AML-193 (cell line): ENCODE measurements around the gene SCEL.
"Not testable (repeated sequence)": the region's sequence is repeated elsewhere in the genome, so short reads cannot be mapped to it uniquely, and the experiment has no call there.

Experiments
- DNase-seq, 2 experiments: peaks; one replicate each; lab custom pipeline; 2025; lab: John Stamatoyannopoulos, UW

SCEL gene, protein sequence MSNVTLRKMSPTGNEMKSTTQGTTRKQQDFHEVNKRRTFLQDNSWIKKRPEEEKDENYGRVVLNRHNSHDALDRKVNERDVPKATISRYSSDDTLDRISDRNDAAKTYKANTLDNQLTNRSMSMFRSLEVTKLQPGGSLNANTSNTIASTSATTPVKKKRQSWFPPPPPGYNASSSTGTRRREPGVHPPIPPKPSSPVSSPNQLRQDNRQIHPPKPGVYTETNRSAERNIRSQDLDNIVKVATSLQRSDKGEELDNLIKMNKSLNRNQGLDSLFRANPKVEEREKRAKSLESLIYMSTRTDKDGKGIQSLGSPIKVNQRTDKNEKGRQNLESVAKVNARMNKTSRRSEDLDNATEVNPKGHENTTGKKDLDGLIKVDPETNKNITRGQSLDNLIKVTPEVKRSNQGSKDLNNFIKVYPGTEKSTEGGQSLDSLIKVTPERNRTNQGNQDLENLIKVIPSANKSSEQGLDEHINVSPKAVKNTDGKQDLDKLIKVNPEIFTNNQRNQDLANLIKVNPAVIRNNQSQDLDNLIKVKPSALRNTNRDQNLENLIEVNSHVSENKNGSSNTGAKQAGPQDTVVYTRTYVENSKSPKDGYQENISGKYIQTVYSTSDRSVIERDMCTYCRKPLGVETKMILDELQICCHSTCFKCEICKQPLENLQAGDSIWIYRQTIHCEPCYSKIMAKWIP

DNA sequence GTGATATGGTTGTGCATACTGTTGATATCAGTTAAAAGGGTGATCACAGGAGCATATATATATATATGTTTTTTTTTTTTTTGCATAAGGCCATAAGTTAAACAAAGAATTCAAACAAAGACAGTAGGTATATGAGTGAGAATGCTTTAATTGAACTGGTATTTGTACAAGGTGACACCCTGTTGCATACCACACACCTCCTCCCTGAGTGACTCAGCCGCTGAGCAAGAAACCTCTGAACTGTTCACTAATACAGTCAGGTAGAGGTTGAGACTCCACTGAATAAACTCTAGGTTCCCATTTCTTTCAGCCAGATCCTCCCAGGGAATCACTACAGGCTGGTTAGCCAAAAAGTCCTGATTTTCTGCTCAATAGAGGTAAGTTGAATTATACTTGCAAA, at the start of gene SCEL:
SCEL (plus strand) TSS at position 259 of the 400 bp plus-strand sequence. CDS start 20,170 bp downstream, outside the sequence.
- DNase-seq, result no peak

DNA sequence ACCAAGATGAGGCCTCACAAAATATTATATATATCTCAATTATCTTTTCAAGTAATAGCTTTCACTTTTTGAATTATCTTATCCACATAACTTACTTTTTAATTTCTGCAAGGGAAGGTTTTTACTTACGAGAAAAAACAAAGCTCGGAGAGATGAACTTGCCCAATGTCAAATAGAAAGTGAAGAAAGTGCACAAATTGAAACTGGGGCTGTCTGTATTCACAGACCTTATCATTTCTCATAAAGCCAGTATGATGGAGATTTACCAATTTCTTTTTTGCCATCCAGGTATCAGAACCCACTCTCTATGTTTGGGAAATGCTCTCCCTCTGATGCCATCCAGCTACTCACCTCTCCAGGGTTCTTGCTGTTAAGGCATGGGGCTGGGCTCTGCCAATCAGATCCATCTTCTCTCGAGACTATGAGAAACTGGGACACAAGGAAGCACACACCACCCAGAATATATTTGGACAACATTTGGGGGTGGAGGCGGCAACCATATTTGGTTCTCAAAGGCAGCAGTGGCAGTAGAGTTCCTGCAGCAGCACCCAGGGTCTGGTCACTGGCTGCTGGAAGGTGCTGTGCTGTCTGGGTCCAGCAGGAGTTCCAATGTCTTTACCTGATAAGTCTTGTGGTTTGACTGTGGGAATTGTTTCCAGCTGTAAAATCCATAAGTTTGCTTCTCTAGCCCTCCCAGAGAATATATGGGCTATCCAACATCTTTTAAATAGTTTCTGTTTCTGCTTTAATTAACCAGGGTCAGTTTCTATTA, 45.8 kb upstream of the SCEL start:
- DNase-seq, result no peak

DNA sequence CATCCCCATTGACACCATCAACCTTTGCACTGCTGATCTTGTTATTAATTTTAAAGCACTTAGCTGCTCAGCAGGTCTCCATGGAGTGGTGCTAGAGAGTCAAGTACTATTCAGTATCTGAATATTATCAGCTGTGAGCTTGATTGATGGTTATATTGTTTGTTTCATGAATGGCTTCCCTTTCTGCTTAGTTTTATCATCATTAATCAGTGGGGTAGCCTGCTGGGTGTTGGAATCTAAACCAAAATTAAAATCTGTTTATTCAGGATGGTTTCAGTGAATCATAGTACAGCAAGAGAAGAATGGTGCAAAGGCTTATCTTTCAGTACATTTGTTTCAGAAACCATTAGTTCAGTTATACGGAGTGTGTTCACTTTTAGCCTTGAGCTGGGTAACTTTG, 42.5 kb upstream of the SCEL start:
- peak; percentile 45 to 63 for DNase-seq

DNA sequence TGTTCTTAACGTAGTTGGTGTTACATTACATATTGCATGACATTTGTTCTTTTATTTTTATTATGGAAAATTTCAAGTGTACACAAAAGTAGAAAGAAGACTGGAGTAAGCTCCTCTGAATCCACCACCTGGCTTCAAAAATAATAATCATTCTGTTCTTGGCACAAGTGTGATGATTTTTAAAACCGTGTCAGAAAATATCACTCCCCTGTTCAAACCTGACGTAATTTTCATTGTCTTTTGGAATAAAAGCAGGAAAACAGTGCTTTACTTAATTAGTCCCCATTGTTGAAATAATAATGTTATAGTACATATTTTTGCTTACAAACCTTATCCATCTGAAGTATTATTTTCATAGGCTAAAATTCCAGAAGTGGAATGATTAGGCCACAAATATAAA, 41.3 kb upstream of the SCEL start:
- DNase-seq, result no peak

DNA sequence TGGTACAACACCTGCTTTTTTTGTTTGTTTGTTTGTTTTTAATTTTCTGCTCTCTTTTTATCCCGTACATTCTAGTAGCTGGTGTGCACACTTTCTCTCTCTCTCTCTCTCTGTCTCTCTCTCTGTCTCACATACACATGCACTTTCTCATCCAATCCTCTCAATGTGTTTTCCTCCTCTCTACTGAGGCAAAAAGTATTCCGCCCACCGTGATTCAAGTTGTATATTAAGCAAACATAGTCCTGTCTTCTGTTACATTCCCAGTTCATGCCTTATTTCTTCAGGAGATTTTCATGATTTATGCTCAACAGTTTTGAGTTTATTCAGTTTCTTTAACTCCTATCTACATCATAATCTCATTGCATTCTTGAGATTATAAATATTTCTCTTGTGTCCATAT, 38.2 kb upstream of the SCEL start:
- no peak for DNase-seq

DNA sequence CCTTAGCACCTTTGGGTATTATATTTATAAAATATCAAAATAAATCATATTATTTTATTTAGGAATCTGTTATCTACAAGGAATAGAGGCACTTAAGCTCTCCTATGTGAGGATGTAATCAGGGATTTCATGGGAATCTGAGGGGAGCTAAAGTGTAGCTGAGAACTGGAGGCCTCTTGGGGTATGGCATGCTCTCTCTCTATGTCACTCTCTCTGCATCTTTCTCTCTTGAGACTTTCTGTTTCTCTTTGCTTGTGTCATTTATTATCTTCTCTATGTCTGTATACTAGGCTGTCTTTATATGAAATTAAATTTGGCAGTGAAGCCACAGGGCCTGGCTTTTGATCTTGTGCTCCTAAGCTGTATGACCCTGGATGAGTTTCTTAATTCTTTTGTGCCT, 37.7 kb upstream of the SCEL start:
- DNase-seq, result no peak

DNA sequence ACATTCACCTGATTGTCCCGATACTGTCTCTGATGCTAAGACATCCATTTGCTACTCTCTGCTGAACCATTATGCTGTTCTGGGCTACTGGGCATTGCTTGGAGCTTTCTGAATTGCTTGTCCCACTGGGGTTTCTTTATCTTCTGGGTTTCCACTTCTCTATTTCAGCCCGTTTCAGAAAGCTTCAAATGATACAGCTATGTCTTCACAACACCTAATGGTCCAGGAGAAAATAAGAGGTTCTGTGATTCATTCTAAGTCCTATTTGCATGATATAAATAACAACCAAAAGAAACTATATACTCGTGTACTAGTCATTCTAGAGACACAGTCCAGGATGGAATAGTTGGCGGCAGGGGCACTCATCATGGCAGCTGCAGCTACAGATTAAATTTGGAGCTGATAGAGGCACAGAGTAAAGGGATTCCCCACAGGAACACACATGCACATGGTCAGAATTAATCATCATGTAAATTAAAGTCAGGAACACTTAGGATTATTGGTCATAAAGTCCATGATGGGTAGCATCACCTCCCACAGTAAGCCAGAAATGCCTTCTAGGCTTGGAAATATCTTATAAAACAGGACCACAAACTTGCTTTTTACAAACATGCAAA, 33.3 kb upstream of the SCEL start:
- no peak for DNase-seq

DNA sequence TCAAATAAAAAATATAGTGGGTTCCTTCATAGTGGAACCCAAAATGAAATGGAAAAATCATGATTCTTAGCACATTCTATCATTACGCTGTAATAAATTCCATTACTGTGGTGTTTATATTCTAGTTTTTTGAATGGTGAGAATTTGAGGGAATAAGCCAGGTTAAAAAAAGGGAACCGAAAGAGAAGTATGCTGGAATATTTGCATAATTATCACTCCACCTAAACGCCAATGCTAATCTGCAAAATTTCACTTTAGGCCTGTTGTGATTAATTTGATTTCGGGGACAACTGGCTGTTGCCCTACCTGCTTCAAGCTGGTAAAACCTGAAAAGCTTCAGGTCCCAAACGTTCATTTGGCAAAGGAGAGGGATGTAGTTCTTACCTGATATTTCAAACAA, 32.1 kb upstream of the SCEL start:
- DNase-seq, result no peak

DNA sequence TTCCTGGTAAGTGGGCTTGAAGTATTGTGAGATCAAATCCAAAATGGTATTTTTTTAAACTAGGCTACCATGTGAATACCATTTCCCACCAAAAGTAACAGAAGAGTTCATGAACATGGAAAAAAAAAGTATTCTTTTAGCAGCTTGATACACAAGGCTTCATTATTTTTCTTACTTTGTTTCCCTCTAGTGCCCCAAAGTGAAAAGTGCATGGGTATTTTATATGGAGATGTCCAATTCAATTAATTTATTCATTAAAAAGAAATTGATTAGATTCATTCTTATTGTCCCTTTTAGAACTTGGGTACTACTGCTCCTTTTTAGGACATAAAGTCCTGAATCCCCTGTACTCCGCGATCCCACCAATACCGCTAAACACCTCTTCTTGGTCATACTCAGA, 28.6 kb upstream of the SCEL start:
- DNase-seq, result peak; percentile 42 to 63

DNA sequence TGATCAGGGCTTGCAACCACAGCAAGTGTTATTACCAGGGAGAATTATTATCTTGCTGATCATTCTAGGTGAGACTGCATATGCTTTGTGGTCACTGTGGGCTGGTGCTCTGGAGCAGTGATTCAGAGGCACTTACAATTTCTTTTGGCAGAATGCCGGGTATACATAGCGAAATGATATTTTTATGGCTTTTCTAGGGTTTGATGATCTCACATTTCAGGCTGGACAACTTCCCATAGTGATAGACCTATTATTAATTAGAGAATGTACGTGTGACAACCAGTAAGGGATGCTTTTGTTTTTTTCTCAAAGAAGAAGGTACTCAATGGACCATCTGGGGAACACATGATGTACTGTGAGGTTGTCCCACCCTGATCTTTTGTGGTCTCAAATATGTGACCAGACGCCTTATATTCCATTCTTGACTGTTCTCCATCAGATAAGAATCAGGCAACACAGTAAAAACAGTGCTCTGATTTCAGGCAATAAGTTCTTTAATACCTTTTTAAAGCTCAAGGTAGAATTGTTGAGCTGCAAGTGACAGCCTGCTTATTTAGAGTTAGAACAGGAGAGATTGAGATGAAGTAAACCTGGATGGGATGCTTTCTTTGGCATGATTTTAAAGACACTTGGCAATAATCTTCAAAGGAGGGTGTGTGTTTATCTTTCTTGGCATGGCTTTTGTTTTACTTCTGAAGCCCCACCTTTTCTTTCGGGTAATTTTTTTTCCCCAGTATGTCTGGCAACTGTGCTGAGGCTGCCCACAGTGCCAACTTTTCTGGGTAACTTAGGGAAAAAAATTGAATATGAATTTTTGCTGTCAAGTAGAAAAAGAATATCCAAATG, 27.4 kb upstream of the SCEL start:
- DNase-seq, result no peak

DNA sequence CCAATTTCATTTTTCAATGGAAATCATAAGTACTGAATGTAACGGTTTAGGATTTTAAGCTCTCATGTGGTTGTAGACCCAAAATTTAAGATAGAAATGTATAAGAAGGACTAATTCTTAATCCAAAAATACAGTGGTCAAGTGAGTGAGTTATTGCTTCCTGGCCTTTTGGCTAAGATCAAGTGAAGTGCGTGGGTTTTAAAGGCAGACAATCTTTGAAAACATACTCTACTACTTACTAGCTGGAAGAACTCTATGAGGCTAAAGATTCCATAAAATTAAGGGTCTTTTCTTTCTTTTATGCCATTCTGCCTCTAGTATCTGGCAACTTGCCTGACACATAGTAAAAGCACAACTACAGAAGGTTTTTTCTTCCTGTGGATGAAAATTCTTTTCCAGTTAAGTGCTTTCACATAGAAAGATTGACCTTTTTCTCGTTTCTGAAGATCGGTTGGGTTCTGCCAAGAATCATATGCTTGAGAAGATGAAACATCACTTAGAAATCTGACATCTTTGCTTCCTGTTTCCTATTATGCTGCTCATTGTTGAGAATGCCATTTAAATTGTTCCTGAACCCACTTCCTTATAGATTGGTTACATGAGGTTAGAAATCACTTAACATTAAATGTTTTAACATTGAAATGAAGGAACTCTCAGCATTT, 26.4 kb upstream of the SCEL start:
- DNase-seq, result no peak

DNA sequence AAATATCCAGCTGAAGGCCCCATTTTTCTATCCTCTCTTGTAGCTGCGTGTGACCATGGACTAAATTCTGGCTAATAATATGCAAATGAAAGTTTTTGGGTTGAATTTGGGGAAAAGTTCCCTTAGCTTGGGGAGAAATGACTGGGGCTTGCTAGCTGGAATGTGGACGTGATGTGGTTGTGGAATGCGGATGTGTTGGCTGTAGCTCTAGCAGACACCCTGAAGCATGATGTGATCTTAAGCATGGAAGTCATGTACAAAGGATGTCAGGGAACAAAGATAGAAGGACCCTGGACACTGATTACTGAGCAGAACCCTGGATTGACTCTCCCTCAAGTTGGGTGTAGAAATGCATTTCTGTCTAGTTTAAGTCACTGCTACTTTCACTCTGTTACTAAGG, 25.4 kb upstream of the SCEL start:
- no peak for DNase-seq

DNA sequence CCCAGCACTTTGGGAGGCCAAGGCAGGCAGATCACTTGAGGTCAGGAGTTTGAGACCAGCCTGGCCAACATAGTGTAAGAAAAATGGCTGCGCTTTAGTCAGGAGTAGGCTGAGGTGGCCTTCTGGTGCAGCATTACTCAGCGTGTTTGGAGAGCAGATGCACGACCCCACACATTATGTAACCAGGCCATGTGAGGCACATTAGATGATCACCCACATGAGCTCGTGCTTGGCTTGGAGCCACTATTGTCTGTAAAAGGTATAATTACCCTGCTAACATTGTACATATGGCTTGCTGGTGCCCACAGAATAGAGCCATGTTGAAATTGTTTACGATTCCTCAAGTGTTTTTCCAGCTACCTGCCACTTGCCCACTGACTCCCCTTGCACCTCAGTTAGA, 24.0 kb upstream of the SCEL start:
- DNase-seq, result no peak

DNA sequence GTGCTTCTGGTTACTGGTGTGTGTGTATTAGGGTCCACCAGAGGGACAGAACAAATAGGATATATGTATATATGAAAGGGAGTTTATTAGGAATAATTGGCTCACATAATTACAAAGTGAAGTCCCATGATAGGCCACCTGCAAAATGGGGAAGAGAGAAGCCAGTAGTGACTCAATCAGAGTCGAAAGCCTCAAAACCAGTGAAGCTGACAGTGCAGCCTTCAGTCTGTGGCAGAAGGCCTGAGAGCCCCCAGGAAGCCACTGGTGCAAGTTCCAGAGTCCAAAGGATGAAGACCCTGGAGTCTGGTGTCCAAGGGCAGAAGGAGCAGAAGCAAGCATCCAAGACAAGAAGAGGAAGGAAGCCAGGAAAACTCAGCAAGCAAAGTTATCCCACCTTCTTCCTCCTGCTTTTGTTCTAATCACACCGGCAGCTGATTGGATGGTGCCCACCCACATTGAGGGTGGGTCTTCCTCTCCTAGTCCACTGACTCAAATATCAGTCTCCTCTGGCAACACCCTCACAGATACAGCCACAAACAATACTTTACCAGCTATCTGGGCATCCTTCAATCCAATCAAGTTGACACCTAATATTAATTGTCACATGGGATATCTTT, 21.7 kb upstream of the SCEL start:
- DNase-seq, result peak; percentile 21 to 38

DNA sequence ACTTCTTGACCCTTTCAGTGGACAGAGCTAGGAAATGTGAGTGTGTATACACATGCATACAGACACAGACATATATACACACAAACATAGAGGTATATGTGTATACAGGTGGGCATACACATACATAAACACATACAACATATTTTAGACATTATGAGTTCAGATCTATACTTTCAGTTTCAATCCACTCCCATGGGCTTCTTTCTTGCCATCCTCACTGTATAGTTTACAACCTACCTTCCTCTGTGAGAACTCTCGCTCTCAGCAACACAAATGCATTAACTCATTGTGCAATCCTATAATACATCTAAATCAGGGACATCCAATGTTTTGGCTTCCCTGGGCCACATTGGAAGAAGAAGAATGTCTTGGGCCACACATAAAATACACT, 21.2 kb upstream of the SCEL start:
- DNase-seq, result no peak

DNA sequence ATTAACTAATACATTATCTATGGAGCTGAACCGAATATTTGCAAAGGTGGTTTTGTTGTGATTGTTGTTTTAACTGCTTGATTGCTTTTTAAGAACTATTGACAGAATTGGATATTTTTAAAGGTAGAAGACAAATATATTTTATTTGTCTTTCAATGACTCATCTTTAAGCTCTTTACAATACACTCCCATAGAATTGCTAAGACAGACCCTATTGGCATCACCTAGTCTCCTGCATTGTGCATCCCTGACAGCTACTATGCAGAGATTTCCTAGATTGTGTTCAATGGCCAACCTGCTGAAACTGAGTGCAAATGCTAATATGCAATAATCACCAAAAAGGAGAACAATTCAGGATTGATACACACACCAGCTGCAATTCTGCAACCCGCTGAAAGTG, 19.7 kb upstream of the SCEL start:
- no peak for DNase-seq

DNA sequence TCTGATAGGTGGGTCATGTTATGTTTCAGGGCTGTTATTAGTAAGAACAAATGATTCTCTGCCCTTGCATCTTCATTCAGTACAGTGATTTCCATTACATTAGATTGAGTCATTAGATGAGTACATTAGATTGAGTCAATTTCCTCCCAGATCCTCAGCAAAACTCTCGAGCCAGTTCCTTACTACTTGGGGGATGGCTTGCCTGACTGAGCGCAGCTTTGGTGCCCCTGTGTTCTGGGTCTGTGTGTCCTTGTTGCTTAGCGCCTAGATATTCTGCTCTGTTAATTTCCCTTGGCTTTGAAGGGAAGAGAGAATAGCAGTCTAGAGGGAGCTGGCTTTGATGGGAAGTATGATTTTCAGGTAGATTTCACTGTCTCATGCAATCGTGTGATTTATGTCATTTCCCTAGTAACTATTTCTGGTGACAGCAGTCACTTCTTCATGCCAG, 19.1 kb upstream of the SCEL start:
- no peak for DNase-seq

DNA sequence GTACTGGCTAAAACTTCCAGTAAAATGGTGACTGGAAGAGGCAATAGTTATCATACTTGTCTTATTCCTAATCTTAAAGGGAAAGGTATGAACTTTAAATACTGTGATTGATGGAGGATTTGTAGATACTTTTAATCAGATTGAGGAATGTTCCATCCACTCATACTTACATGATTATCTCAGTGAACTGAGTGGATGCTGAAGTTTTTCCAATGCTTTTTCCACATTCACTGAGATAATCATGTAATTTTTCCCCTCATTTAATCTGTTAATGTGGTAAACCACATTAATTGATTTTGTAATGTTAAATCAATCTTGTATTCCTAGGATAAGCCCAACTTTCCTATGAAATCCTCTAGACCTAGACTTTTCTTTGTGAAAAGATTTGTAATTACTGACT, 17.2 kb upstream of the SCEL start:
- no peak for DNase-seq

DNA sequence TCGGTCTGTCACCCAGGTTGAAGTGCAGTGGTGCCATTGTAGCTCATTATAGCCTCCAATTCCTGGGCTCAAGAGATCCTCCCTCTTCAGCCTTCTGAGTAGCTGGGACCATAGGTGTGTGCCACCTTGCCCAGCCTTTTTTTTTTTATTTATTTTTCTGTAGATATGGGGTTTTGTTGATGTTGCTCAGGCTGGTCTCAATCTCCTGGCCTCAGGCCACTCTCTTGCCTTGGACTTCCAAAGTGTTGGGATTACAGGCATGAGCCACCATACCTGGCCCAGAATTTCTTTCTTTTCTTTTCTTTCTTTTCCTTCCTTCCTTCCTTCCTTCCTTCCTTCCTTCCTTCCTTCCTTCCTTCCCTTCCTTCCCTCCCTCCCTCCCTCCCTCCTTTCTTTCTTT, 16.1 kb upstream of the SCEL start:
- not testable (repeated sequence) for DNase-seq

DNA sequence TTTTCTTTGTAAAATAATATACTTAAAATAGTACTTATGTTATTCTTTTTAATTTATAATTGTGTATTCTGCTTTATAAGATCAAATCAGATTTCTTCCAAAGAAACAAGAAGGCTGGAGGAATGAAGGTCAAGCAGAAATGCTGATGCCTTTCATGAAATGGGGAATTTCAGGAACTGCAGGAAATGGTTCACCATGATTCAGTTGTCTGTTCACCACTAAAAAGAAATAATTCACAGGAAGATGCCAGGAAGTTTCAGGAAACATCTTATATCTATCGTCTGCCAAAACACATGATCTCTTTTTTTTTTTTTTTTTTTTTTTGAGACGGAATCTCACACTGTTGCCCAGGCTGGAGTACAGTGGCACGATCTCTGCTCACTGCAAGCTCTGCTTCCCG, 15.7 kb upstream of the SCEL start:
- DNase-seq, result no peak
